Mononuclear cell (primary cell): ENCODE measurements around the gene NUB1. TPM values are rescaled to one million over a fixed set of nuclear protein-coding genes. Genes with fewer than 3 reads are reported as not detected.

Experiments used
- total RNA-seq: library from RNA; depleted of rRNA; stranded (reverse); fragments of >200 nt; gene quantifications from one replicate; pipeline ENCODE4 v1.2.3, GENCODE V29; 2012

Gene NUB1
- total RNA-seq, 1 donor, result 70.9 TPM

Other genes starting within 250 kb of the NUB1 start
- gene GBX1, start 174.1 kb upstream of the NUB1 start, total RNA-seq, result not detected
- gene ASB10, start 154.6 kb upstream of the NUB1 start, total RNA-seq, result not detected
- gene H2BK1, start 131.3 kb upstream of the NUB1 start, total RNA-seq, result not detected
- 9.7 TPM for gene ABCF2, start 114.6 kb upstream of the NUB1 start, total RNA-seq
- 25.0 TPM for gene CHPF2, start 109.3 kb upstream of the NUB1 start, total RNA-seq
- gene SMARCD3, start 93.1 kb upstream of the NUB1 start, total RNA-seq, result 35.8 TPM
- 3.9 TPM for gene WDR86, start 68.2 kb downstream of the NUB1 start, total RNA-seq
- gene CRYGN, start 98.3 kb downstream of the NUB1 start, total RNA-seq, result not detected
- gene RHEB, start 178.1 kb downstream of the NUB1 start, total RNA-seq, result 51.0 TPM